ENCODE measurements around the gene ADAMTS4. TPM values are rescaled to one million over a fixed set of nuclear protein-coding genes. Genes with fewer than 3 reads are reported as not detected.
A peak's percentile ranks its signal among the peaks of the same experiment; 100 is the strongest.

ADAMTS4 gene
- total and polyA plus RNA-seq, 2 donors (not counting 1 experiment from before 2014, with no cell fraction given), result 0.10 TPM; not detected in 1

GRCh38 chr1:161168906-161169305, 29.9 kb downstream of the ADAMTS4 start:
- no peak for ATAC-seq (ENCODE audit: low read depth)
- no peak for DNase-seq
- peaks cover 3 to 50% of the 10 kb centered on the region in 2 experiments for H3K36me3 ChIP-seq (replicated peaks in 1 of 2; ENCODE audit: control extremely low read depth in 1 of 2, control insufficient read depth in 1 of 2, extremely low read depth in 1 of 2, insufficient read depth in 2 of 2, low read length in 1 of 2)

More at GRCh38 chr1:161168906-161169305, 29.9 kb downstream of the ADAMTS4 start:
- peaks cover 14 to 27% of the 10 kb centered on the region in 2 donors for H3K4me1 ChIP-seq (ENCODE audit: control insufficient read depth in 2 of 2, insufficient read depth in 2 of 2, low read length in 2 of 2)
- TF ChIP-seq EZH2 (IDR thresholded peaks at IDR 0.05; ENCODE audit: borderline replicate concordance, insufficient read depth, low read depth, low read length, poor library complexity, severe bottlenecking), result no peak
- TF ChIP-seq, protein P1, sequence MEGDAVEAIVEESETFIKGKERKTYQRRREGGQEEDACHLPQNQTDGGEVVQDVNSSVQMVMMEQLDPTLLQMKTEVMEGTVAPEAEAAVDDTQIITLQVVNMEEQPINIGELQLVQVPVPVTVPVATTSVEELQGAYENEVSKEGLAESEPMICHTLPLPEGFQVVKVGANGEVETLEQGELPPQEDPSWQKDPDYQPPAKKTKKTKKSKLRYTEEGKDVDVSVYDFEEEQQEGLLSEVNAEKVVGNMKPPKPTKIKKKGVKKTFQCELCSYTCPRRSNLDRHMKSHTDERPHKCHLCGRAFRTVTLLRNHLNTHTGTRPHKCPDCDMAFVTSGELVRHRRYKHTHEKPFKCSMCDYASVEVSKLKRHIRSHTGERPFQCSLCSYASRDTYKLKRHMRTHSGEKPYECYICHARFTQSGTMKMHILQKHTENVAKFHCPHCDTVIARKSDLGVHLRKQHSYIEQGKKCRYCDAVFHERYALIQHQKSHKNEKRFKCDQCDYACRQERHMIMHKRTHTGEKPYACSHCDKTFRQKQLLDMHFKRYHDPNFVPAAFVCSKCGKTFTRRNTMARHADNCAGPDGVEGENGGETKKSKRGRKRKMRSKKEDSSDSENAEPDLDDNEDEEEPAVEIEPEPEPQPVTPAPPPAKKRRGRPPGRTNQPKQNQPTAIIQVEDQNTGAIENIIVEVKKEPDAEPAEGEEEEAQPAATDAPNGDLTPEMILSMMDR (IDR thresholded peaks at IDR 0.05), result no peak
- intact Hi-C loops (cut with micrococcal nuclease), result no loop called here
- Mint-ChIP-seq H3K4me3 (peak overlapping the region; percentile 68), H3K27ac (no peak overlapping the region), H3K4me1 (peaks cover 35% of the 10 kb centered on the region), H3K27me3 (no peaks in the 10 kb centered on the region), H3K9me3 (ENCODE audit: insufficient read depth) (no peaks in the 10 kb centered on the region)
- no peak overlapping the region for H2AFZ ChIP-seq (ENCODE audit: insufficient read depth, low read depth, low read length, poor library complexity, severe bottlenecking)
- no peak overlapping the region for H3K4me3 ChIP-seq (ENCODE audit: control extremely low read depth in 1 of 5, extremely low read depth in 1 of 5, insufficient read depth in 1 of 5, low read depth in 2 of 5, low read length in 4 of 5)
- ChIA-PET POLR2A (no interaction called here), CTCF (interaction anchor here (1.0 to 4.8 kb wide), 2 partner anchors 57 to 214 kb away, joined by 3 to 37 read pairs; partner anchors contain the start of gene TOMM40L)
- H3K4me2 ChIP-seq (replicated peaks; ENCODE audit: low read depth, low read length, poor library complexity, severe bottlenecking), result no peak overlapping the region
- peaks cover 5% of the 10 kb centered on the region for H4K20me1 ChIP-seq (ENCODE audit: control insufficient read depth, insufficient read depth, low read length, poor library complexity, severe bottlenecking)
- no peaks in the 10 kb centered on the region for H3K9me3 ChIP-seq (ENCODE audit: control extremely low read depth in 1 of 3, control insufficient read depth in 2 of 3, insufficient read depth in 1 of 3, low read length in 2 of 3)
- H3K9ac ChIP-seq (ENCODE audit: low read length), result no peak overlapping the region
- no peak overlapping the region for H3K27ac ChIP-seq (ENCODE audit: low read length in 2 of 2)
- peaks cover 19% of the 10 kb centered on the region for H3K79me2 ChIP-seq (ENCODE audit: control insufficient read depth, insufficient read depth, low read length)
- no peaks in the 10 kb centered on the region for H3K27me3 ChIP-seq (replicated peaks in 1 of 4; ENCODE audit: control extremely low read depth in 1 of 4, control insufficient read depth in 3 of 4, insufficient read depth in 4 of 4, low read length in 3 of 4)
- WGBS (ENCODE audit: insufficient coverage), result 99% methylated on average over 7 of the region's 9 CpGs

All from B cell (primary cell).